Stomach (tissue), 4 donors: ENCODE data around the gene TBX15.

Experiments
- CTCF ChIP-seq, 7 experiments: fragments of 450-650 bp in 4 of 7; fragments of 200-600 bp in 3 of 7; sonication (generic) in 3 of 7; IDR thresholded peaks; one replicate each; pipeline ENCODE4 v1.5.1; 2016 to 2019; ENCODE audit warnings: antibody characterized with exemption in 7 of 7, control low read depth in 2 of 7, mild to moderate bottlenecking in 1 of 7
- POLR2A ChIP-seq, 4 donors: fragments of 450-650 bp; IDR thresholded peaks; one replicate each; pipeline ENCODE4 v1.6.1; 2016; ENCODE audit warnings: antibody characterized with exemption in 4 of 4, control low read depth in 2 of 4, mild to moderate bottlenecking in 1 of 4, moderate library complexity in 1 of 4
- POLR2AphosphoS5 ChIP-seq, 3 donors: sonication (generic); formaldehyde crosslinking; IDR thresholded peaks; one replicate each; pipeline ENCODE4 v1.6.1; 2016; ENCODE audit warnings: antibody characterized with exemption in 3 of 3

- TF ChIP-seq CTCF (IDR thresholded peaks at IDR 0.05), result no peak
- TF ChIP-seq POLR2A (IDR thresholded peaks at IDR 0.05), result no peak
- TF ChIP-seq POLR2AphosphoS5 (IDR thresholded peaks at IDR 0.05), result no peak
Measured at GRCh38 chr1:118878661-118879060, 109.5 kb downstream of the TBX15 start.
